Measurements from ENCODE around the gene PCK1. TPM values are rescaled to one million over a fixed set of nuclear protein-coding genes. Genes with fewer than 3 reads are reported as not detected.

PCK1 gene
- total and polyA plus RNA-seq, 2 of the 13 experiments (the other 11 are each of a cell fraction or from before 2014, with no cell fraction given) = 6.5 to 12.6 TPM

DNA sequence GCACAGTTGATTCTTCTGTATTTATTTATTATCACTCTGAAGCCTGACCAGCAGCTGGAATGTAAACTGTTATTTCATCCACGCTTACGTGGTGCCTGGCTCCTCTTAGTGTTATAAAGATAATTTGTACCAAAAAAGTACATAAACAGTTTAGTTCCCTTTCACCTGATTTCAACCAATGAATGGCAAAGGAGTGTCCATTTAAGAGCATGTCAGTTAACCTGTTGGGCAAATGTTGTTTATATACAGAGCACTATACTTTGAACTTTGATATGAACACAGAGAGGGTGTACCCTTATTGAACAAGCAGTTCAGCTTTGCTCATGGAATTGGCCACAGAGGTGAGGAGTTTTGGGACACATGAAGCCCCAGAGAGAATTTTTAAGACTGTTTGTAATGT is 28.8 kb upstream of the PCK1 start (continued):
- peak; percentile 87; the same call in 1 of the 2 replicates for TF ChIP-seq AHDC1 (CRISPR knock-in tag; IDR thresholded peaks at IDR 0.05; ENCODE audit: borderline replicate concordance)
- TF ChIP-seq FOXP4 (CRISPR knock-in tag; IDR thresholded peaks at IDR 0.05) = 0 out of 2 replicates have a peak, but pooled peaks have one; percentile 59
- TF ChIP-seq KLF12 (CRISPR knock-in tag; IDR thresholded peaks at IDR 0.05; ENCODE audit: borderline replicate concordance) = no peak
- no peak for TF ChIP-seq PHB2 (IDR thresholded peaks at IDR 0.05; ENCODE audit: partially characterized antibody)
- peak; percentile 66; the same call in 1 of the 2 replicates for TF ChIP-seq ZNF816 (CRISPR knock-in tag; IDR thresholded peaks at IDR 0.05; ENCODE audit: borderline replicate concordance)
- TF ChIP-seq SRF (IDR thresholded peaks at IDR 0.05; ENCODE audit: low read depth, low read length) = no peak
- TF ChIP-seq LCORL (IDR thresholded peaks at IDR 0.05) = no peak
- TF ChIP-seq LCORL (CRISPR knock-in tag; IDR thresholded peaks at IDR 0.05) = peak; percentile 71
- TF ChIP-seq HNF1B (CRISPR knock-in tag; IDR thresholded peaks at IDR 0.05) = 0 out of 2 replicates have a peak, but pooled peaks have one; percentile 32
- TF ChIP-seq TCF7 (IDR thresholded peaks at IDR 0.05; ENCODE audit: low read depth) = no peak
- TF ChIP-seq ZNF121 (CRISPR knock-in tag; IDR thresholded peaks at IDR 0.05) = no peak
- no peak for TF ChIP-seq ZNF800 (CRISPR knock-in tag; IDR thresholded peaks at IDR 0.05)
- TF ChIP-seq ELF3 (CRISPR knock-in tag; IDR thresholded peaks at IDR 0.05) = no peak
- peak; percentile 11; the same call in 1 of the 2 replicates for TF ChIP-seq ZMYM4 (CRISPR knock-in tag; IDR thresholded peaks at IDR 0.05)
- TF ChIP-seq GPN1 (CRISPR knock-in tag; IDR thresholded peaks at IDR 0.05; ENCODE audit: borderline replicate concordance) = no peak
- TF ChIP-seq POLR2AphosphoS5 (IDR thresholded peaks at IDR 0.05; ENCODE audit: low read depth, low read length) = no peak
- TF ChIP-seq FOXK1 (CRISPR knock-in tag; IDR thresholded peaks at IDR 0.05; ENCODE audit: borderline replicate concordance, low read depth) = peak; percentile 86
- no peak for TF ChIP-seq HCFC1 (IDR thresholded peaks at IDR 0.05; ENCODE audit: low read depth, low read length)
- TF ChIP-seq PPARG (CRISPR knock-in tag; conservative IDR thresholded peaks at IDR 0.05) = peak; percentile 92
- 0 out of 2 replicates have a peak, but pooled peaks have one; percentile 60 for TF ChIP-seq ESRRA (CRISPR knock-in tag; IDR thresholded peaks at IDR 0.05; ENCODE audit: low read depth)
